GM10266 (cell line): ENCODE results near the gene FARS2.

Experiments used
- DNase-seq: peaks from one replicate; pipeline ENCODE4 v3.0.0; 2012; ENCODE audit errors: extremely low spot score
- CTCF ChIP-seq: IDR thresholded peaks from 2 replicates; pipeline ENCODE4 v1.5.1; 2012; ENCODE audit warnings: mild to moderate bottlenecking, low read depth; ENCODE audit not compliant: control insufficient read depth, insufficient read depth; ENCODE audit errors: missing control alignments

FARS2 gene

GRCh38 chr6:5285526-5285925, 24.2 kb downstream of the FARS2 start:
- DNase-seq = no peak
- no peak for TF ChIP-seq CTCF

GRCh38 chr6:5286780-5287179, 25.5 kb downstream of the FARS2 start:
- no peak for DNase-seq
- TF ChIP-seq CTCF = no peak

DNA sequence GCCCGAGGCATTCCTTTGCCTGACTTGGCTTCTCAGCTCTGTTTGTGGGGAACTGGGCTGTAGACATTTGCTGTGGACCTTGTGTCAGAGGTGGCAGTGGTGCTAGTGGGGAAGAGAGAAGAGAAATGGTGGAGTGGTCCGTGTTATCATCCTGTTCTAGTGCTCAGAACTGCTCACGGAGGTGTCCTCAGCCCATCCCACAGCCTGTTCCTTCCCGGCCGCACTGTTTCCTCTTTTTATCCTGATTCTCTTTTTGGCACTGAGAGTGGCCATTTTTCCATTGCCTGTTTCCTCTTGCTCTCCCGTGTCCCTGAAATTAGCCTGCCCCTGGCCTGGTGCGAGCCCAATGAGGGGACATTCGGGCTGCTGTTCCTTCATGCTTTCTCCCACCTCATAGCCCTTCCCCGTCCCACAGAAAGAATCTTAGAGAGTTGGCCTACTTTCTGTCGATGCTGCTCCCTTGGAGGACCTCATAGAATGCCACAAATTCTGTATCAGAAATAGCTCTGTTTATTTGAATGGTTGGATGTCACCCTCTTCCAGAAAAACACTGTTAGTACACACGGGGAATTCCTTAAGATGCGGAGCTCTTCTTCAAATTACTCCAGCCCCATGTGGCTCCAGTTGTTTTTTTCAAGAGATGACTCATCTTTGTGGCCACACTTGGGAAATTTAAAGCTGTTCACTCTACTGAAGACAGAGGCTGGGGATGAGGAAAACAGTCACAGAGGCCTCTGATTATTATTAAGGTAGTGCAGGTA, 26.1 kb downstream of the FARS2 start:
- no peak for DNase-seq
- no peak for TF ChIP-seq CTCF

GRCh38 chr6:5287966-5288297, 26.6 kb downstream of the FARS2 start:
- no peak for DNase-seq
- TF ChIP-seq CTCF = no peak

- no peak for DNase-seq
These were observed 28.8 kb downstream of the FARS2 start for GRCh38 chr6:5290097-5290496.

GRCh38 chr6:5290500-5290899, 29.2 kb downstream of the FARS2 start:
- no peak for TF ChIP-seq CTCF
- DNase-seq = no peak

More at GRCh38 chr6:5290097-5290496, 28.8 kb downstream of the FARS2 start:
- no peak for TF ChIP-seq CTCF

DNA sequence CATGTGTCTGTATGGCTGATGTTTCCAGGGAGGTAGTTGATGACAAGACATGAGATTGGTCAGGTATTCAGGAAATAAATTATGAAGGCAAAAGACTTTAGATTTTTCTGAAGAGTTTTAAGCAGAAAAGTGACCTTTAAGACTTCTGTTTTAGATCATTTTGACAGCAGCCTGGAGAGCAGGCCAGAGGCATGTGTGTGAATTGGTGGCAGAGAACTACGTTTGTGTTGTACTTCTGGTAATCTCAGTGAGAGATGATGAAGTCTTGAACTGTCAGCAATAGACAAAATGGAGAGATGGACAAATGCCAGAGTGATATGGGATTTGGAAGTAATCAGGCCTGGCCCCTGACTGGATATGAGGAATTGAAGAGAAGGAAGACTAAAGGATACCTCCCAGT, 30.8 kb downstream of the FARS2 start:
- no peak for DNase-seq
- no peak for TF ChIP-seq CTCF
